ENCODE measurements around the gene PARM1.

Gene PARM1, protein sequence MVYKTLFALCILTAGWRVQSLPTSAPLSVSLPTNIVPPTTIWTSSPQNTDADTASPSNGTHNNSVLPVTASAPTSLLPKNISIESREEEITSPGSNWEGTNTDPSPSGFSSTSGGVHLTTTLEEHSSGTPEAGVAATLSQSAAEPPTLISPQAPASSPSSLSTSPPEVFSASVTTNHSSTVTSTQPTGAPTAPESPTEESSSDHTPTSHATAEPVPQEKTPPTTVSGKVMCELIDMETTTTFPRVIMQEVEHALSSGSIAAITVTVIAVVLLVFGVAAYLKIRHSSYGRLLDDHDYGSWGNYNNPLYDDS

DNA sequence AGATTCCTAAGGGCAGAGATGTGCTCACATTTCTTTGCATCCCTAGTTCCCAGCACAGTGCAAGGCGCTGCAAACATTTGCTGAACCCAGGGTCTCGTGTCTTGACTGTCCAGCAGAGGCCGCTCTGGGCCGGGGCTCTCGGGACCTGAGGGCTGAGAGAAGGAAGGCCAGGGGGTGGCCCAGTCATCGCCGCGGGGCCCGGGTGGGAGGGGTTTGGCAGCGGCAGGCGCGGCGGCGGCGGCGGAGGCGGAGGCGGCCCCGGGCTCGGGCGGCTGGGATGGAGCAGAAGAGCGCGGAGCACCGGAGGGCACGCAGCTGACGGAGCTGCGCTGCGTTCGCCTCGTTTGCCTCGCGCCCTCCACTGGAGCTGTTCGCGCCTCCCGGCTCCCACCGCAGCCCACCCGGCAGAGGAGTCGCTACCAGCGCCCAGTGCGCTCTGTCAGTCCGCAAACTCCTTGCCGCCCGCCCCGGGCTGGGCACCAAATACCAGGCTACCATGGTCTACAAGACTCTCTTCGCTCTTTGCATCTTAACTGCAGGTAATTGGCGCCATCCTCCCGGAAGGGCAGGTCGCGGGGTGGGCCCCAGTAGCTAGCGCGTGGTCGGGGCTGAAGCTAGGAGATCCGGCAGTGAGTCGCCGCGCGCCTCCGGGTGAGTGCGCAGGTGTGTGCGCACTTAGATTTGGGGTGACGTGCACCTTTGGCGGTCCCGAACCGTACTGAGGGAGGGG lies at the start of gene PARM1:
Gene PARM1, plus strand, starts transcription at position 285 of the 730 bp plus-strand sequence. Its CDS starts 212 bp downstream, at position 497.
- DNase-seq (ENCODE audit: insufficient read length, low spot score) (peak; percentile 40), FAIRE-seq (no peak)

DNA sequence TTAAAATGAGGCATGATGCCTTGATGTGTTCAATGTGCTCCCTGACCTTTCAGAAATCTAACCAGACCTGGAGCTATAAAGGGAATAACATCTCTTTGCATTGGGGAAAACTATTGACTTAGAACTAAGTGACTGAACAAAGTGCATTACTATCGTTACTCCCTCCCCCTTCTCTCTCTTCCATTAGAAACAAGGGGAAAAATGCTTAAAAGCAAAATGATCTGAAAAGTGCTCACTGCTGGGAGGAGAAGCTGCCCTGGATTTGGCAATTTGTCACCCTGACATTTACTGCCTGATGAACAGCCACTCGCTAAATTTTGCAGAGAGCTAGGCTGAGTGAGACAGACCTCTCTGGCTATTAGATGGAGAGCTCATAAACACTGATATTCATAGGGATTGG lies 48.6 kb upstream of the PARM1 start:
- DNase-seq (ENCODE audit: insufficient read length, low spot score): no peak
- no peak for FAIRE-seq

- DNase-seq (ENCODE audit: insufficient read length, low spot score) (peak; percentile 1), FAIRE-seq (no peak)
These were observed 46.4 kb upstream of the PARM1 start for GRCh38 chr4:74886484-74886883.

GRCh38 chr4:74890341-74890740 lies 42.6 kb upstream of the PARM1 start:
- DNase-seq (ENCODE audit: insufficient read length, low spot score): no peak
- FAIRE-seq: no peak

DNA sequence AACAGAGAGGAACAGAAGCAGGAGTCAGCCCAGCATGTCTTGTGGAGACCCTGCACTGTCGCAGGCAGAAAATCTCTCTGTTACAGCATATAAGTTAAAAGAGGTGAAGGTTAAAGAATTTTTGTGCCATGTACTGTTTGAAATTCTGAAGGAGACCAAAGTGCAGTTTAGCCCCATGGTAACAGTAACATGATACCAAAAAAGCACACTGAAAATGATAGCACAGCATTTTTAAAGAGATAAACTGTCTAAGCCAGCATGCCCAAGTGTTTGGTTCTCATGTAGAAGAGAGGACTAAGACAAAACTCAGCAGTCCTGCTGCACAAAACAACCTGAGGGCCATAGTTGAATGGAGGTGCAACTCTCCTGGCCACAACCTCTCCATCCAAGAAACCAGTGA lies 41.9 kb upstream of the PARM1 start:
- FAIRE-seq (no peak), DNase-seq (ENCODE audit: insufficient read length, low spot score) (no peak)

DNA sequence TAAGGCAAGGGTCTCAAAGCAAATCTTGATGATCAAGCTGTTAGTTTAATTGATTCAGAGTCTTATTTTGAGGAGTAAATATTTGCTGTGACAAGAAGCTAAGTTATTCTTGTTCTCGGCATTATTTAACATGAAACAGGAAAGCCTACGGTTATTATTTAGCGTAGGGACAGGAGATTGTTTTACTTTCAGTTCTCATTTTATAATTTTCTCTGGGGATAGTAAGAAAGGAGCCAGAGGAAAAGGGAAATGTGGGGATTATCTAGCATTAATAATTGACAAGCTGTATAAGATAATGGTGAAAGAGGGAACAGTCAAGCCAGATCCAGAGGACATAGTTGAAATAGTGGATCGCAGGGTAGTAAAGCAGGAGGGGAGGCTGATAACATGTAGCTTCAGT lies 39.7 kb upstream of the PARM1 start:
- FAIRE-seq: no peak
- DNase-seq (ENCODE audit: insufficient read length, low spot score): no peak

- no peak for DNase-seq (ENCODE audit: insufficient read length, low spot score)
- FAIRE-seq: no peak
These were observed 36.3 kb upstream of the PARM1 start for GRCh38 chr4:74896595-74896994.

DNA sequence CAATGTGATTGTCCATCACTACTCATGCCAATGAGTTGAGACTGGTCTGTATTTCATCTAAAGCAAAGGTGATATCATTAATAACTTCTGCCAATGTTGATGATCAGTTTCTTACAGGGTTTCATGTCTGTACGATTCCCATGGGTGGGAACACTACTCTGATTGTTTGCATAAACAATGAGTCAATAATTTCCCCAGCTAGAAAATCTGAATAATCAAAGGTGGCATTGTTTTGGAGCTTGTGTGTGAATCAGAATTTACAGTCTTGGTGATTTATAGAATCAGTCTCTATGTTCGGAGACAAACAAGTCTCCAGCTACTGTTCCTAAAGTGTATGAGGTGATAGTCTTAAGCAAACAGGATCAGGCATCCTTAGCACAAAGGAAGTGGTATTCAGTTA lies 35.5 kb upstream of the PARM1 start:
- no peak for DNase-seq (ENCODE audit: insufficient read length, low spot score)
- no peak for FAIRE-seq

- FAIRE-seq (no peak), DNase-seq (ENCODE audit: insufficient read length, low spot score) (no peak)
These were observed 32.1 kb upstream of the PARM1 start for GRCh38 chr4:74900862-74901261.

GRCh38 chr4:74904509-74905065 lies 28.3 kb upstream of the PARM1 start:
- DNase-seq (ENCODE audit: insufficient read length, low spot score): no peak

GRCh38 chr4:74906771-74907170 lies 26.1 kb upstream of the PARM1 start:
- FAIRE-seq (no peak), DNase-seq (ENCODE audit: insufficient read length, low spot score) (no peak)

More at GRCh38 chr4:74904509-74905065, 28.3 kb upstream of the PARM1 start:
- no peak for FAIRE-seq

- FAIRE-seq (no peak), DNase-seq (ENCODE audit: insufficient read length, low spot score) (no peak)
These were observed 13.1 kb upstream of the PARM1 start for GRCh38 chr4:74919783-74920182.

- no peak for FAIRE-seq
- no peak for DNase-seq (ENCODE audit: insufficient read length, low spot score)
These were observed 12.2 kb upstream of the PARM1 start for GRCh38 chr4:74920704-74921103.

DNA sequence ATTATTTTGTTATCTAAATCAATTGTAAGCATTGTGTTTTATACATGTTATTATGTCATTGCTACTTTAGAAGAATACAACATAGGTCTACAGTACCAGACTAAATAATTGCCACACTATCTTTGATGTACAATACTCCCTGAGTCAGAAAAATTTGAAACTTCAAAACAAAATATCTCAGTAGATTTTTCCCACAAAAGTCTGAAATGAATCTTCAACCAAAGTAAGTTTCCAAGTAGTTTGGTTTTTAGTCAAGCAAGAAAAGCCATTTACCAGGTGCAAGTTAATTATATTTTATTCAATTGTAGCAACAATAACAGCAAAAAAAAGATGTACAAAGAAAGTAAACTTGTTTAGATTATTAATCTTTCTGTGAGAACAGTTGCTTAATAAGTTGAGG lies 11.4 kb upstream of the PARM1 start:
- no peak for FAIRE-seq
- no peak for DNase-seq (ENCODE audit: insufficient read length, low spot score)

GRCh38 chr4:74926007-74926406 lies 6.9 kb upstream of the PARM1 start:
- no peak for FAIRE-seq

DNA sequence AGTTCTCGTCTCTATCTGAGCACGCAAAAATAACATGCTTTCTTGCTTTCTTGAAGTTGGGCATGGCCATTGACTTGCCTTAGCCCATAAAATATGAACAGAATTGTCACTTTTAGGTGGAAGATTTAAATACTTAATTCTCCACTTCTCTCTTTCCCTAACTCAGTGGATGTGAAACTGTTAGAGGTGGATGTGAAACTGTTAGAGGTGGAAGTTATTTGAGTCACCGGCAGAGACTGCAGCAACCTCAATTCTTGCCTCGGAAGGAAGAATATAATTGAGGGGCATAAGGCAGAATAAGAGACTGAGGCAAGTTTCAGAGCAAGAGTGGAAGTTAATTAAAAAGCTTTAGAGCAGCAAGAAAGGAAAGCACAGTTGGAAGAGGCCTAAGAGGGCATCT lies 2.8 kb upstream of the PARM1 start:
- FAIRE-seq (no peak), DNase-seq (ENCODE audit: insufficient read length, low spot score) (no peak)

More at GRCh38 chr4:74926007-74926406, 6.9 kb upstream of the PARM1 start:
- DNase-seq (ENCODE audit: insufficient read length, low spot score): no peak

GRCh38 chr4:74931376-74931775 lies 1.5 kb upstream of the PARM1 start:
- FAIRE-seq: no peak

DNA sequence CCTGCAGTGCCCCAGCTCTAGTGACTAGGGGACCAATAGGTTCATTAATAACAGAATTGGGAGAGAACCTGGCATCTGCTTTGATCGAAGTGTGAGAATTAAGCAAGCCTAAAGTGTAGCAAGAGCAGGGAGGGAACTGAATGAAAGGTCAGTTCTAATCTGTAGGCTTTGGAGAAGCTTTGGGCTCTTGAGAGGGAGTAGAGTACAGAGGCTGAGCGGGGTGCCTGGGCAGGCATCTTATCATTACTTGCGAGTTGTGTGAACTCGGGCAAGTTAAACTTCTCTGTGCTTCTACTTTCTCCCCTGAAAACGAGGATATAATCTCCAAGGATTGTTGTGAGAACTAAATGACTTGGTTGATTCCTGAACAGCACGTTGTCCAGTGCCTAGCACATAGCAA lies 906 bp upstream of the PARM1 start:
- DNase-seq (ENCODE audit: insufficient read length, low spot score) (no peak), FAIRE-seq (no peak)

More at GRCh38 chr4:74931376-74931775, 1.5 kb upstream of the PARM1 start:
- no peak for DNase-seq (ENCODE audit: insufficient read length, low spot score)

- DNase-seq (ENCODE audit: insufficient read length, low spot score): no peak
- FAIRE-seq: no peak
These were observed 673 bp downstream of the PARM1 start for GRCh38 chr4:74933562-74934015.

DNA sequence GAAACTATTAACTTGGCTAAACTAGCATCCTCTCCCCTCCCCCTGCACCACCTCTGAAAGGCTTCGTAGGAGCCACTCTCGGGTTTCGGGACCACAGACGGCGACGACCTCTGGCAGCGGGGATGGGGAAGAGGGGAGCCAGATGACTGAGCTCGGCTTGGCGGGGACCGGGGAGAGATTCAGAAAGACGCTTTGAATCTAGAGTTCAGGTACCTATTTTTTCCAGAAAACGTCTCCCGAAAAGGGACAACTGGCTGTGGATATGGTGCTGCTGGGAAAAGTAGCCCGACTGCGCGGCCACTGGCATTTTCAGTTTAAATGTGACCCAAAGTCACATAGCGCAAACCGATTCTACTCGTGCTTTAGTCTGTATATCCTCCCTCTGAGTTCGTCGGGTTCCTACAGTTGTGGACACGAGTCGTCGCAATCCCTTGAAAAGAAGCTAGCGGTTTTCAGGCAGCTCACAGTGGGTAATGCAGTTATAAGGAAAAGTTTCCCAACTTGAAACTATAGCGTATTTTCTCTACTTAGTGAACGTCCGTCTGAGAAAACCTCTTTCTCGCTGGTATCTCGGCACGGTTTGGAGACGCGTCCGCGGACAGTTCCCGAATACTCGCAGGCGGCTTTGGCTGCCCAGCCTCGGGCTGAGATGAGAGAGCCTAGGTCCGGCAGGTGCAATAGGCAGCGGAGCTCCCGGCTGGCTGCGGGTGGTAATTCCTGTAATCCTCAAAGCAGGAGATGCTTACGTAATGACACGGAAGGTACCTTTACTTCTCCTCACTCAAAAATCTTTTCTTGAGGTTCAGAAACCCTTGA lies 1.3 kb downstream of the PARM1 start:
- FAIRE-seq (no peak), DNase-seq (ENCODE audit: insufficient read length, low spot score) (no peak)

DNA sequence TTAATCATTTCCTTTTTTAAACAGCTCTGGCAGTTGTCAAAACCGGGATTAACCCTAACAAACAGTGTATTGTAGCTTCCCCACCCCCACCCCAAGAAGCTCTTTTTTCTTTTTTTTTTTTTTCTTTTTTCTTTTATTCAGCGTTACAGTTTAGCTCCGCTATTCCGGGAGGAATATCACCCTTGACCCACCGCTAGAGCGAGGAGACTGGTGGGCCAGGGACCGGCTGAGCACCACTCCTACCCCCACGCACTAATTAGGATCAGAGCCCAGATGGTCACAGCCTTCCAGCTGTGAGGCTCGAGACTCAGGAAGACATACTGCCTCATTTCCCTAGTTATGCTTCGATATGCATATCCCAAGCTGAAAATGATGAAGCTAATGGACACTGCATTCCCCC lies 2.0 kb downstream of the PARM1 start:
- FAIRE-seq: no peak
- DNase-seq (ENCODE audit: insufficient read length, low spot score): no peak

Data from HTR-8/SVneo (cell line).